Panc1 (cell line): Measurements from ENCODE around the gene DPYD.

Experiments used
- CTCF ChIP-seq: fragments of 450-650 bp; IDR thresholded peaks from 2 replicates; pipeline ENCODE4 v1.5.1; 2017; ENCODE audit warnings: mild to moderate bottlenecking
- POLR2AphosphoS5 ChIP-seq: IDR thresholded peaks from 2 replicates; pipeline ENCODE4 v1.6.1; 2012; ENCODE audit warnings: mild to moderate bottlenecking, low read depth, low read length, moderate library complexity
- REST ChIP-seq, 2 experiments: IDR thresholded peaks; 2 replicates each; pipeline ENCODE4 v1.6.1; 2011 to 2012; ENCODE audit warnings: low read depth in 2 of 2, control low read depth in 1 of 2, low read length in 1 of 2, mild to moderate bottlenecking in 1 of 2, moderate library complexity in 1 of 2; ENCODE audit not compliant: insufficient read depth in 1 of 2
- SIN3A ChIP-seq: IDR thresholded peaks from 2 replicates; pipeline ENCODE4 v1.6.1; 2012; ENCODE audit warnings: low read depth, mild to moderate bottlenecking, low read length, moderate library complexity, borderline replicate concordance; ENCODE audit not compliant: insufficient read depth
- TCF7L2 ChIP-seq: IDR thresholded peaks from 2 replicates; pipeline ENCODE4 v1.6.1; 2011; ENCODE audit warnings: mild to moderate bottlenecking, low read depth, low read length, inconsistent platforms

GRCh38 chr1:97201641-97202040 is 719.2 kb downstream of the DPYD start:
- no peak for TF ChIP-seq CTCF
- no peak for TF ChIP-seq REST (IDR thresholded peaks at IDR 0.05; ENCODE audit: insufficient read depth in 1 of 2, low read depth in 2 of 2, low read length in 1 of 2)
- no peak for TF ChIP-seq POLR2AphosphoS5
- TF ChIP-seq TCF7L2, result no peak
- TF ChIP-seq SIN3A, result no peak
